ENCODE data around the gene SASH1.

DNA sequence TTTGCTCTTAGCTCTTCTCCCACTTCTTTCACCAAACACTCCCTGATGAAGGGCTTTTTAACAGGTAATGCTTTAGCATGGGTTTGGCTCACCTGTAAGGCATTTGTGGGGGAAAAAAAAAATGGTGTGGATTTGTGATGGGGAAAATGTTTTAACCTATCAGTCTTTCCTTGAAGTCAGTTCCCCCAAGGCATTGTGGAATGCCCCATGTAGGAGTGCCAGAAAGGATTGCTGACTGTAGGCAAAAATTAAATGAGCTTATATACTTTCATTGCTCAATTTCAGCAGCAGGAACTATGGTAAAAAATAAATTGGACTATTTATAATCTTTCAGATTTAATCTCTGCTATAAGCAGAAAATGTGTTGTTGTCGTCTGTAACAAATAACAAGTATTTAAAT lies 10.6 kb upstream of the SASH1 start:
- TF ChIP-seq CTCF (IDR thresholded peaks at IDR 0.05; ENCODE audit: insufficient read depth, low read length, poor library complexity, severe bottlenecking) (no peak), EZH2phosphoT487 (conservative IDR thresholded peaks at IDR 0.05; ENCODE audit: low read length) (no peak)

Measured in SU-DHL-6 (cell line).